Muscle of back (tissue), 11 donors: Measurements from ENCODE around the gene SRI. TPM values are rescaled to one million over a fixed set of nuclear protein-coding genes. Genes with fewer than 3 reads are reported as not detected.
"Not testable (repeated sequence)": the region's sequence is repeated elsewhere in the genome, so short reads cannot be mapped to it uniquely, and the experiment has no call there.

Experiments
- DNase-seq, 3 donors: peaks; one replicate each; pipeline versions ENCODE4 v3.0.0 to v3.0.0-alpha.2; 2013
- polyA plus RNA-seq, 10 donors: library from polyadenylated mRNA; unstranded; fragments of 120-200 nt; gene quantifications; one replicate each; pipeline ENCODE4 v1.2.1, GENCODE V29; 2013; ENCODE audit not compliant: insufficient read length in 10 of 10

Gene SRI
- polyA plus RNA-seq, 10 donors = 79.6 to 107 (median 88.4) TPM

DNA sequence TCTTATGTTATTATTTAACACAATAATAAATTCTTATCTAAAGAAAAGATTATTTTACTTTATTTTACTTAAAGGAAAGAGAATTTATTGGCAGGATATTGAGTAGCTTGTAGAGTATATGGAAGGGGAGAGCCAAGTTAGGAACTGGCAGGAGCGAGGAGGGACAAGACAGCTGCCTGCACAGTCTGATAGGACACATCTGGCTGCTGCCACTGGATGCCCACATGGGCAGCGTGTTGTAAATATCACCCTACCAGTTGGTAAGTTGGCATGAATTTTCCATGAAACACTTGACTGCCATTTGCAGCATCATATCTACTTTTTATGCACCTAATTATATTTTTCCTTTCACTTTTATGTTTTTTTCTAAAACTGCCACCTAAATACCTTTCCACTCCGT, 19.6 kb downstream of the SRI start:
- peak in 2 of 3 donors; percentile 23 to 24 for DNase-seq

DNA sequence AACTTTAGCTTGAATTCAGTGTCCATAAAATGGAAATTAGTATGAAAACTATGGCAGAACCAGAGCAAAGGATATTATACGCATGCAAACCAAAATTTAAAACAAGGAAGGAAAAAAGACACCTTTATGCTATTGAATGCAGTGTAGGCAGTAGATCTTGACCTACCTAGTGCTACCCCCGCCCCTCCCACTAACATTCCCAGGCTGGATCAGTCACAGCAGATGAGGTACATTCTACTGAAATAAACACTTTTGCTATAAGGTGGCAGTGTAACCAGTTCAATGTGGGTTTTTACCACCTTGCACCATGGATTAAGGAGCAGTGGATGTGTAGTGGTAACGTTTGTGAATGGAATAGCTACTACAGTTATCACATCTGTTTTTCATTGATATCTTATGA, 27.9 kb downstream of the SRI start:
- no peak for DNase-seq

DNA sequence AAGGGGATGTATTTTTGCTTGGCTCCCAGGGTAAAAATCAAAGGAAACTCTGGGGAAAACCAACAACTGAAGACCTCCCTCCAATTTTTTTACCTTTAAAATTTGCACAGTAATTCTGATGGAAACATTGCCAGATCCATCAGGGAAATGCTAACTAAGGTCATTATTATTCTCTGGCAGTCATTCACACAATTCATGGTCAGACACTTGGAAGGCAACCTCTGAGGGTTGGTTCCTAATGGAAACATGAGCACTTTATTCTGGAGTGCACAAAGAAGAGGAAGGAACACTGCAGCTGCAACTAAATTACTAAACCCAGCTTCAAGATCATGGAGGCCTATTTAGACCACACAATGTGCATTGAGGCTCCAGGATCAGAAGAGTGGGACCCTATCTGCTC, 34.2 kb downstream of the SRI start:
- no peak for DNase-seq

DNA sequence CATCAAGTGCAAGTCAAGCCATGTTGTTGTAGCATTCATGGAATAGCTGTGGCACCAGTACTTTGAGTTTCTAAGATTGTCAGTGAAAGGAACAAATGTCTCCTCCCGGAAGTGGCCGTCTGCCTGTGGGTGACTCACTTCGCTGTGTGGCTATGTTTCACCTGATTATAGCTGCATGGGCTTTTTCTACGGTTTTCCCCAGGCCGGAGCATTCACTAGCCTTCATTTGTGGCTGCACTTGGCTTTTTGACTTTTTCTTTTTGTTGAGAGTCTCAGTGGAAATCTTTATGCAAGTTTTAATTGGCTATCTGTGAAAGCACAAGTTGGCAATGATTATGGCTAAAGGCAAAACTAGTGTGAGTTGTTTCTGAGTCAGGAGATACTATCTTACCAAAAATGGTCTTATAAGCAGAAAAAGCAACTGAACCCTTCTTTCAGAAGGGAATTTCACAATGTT, 35.0 kb downstream of the SRI start:
- no peak for DNase-seq

DNA sequence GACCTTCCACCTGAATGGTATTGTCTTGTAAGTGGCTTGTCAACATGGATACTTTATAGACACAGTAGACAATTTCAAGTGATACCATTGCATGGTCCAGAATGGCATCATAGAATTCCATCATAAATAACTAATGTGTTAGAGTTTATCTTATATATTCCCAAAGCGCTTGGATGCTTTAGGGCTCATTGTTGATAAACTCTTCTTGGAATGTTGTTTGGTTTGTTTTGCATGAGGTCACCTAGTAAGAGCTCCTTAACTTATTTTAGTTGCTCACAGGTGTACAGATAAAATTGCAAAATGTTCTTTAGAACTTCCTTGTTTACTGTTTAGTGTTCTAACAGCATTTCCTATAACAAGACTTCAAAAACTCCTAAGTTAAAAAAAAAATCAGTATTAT, 36.8 kb downstream of the SRI start:
- no peak for DNase-seq

DNA sequence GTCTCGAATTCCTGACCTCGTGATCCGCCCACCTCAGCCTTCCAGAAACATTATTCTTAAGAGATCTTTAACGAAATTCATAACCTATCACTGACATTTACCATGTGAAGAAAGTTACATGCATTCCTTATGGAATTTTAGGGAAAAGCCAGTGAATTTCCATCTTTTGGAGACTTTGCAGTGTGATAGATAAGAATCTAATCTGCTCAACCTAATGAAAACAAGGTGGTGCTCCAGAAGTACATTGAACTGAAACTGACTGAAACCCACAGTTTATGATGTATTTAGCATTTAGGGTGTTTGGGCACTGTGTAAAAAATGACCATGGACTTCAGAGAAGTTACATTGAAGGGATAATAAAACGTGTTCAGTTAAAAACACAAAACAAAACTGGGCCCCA, 43.6 kb downstream of the SRI start:
- DNase-seq = no peak

GRCh38 chr7:88172842-88173241, 47.0 kb downstream of the SRI start:
- no peak for DNase-seq

DNA sequence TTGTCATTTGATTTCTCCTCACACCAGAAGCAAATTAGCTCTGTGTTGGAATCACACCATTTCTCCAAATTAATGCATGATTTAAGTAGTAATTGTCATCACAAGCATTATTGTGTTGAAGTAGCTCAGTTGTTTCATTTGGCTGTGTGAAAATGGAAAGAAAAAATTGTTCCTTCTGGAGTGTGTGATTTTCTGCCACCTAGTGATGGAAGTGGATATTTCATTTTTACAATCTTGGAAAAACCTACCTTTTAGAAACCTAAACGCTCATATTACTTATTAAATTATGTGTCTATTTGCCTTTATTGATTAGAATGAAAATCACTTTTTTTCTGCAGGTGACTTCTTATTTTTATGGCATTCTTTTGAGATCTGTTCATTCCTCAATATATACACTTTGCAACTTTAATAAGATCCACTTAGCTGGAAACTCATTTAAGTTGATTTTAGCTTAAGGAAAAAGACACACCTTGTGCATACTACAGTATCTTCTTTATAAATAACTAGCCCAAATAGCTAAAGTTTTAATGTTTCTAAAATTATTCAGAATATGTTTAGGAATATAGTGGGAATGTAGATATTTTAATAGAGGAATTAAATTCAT, 50.0 kb downstream of the SRI start:
- DNase-seq = peak; percentile 23 to 67 (median 38)

DNA sequence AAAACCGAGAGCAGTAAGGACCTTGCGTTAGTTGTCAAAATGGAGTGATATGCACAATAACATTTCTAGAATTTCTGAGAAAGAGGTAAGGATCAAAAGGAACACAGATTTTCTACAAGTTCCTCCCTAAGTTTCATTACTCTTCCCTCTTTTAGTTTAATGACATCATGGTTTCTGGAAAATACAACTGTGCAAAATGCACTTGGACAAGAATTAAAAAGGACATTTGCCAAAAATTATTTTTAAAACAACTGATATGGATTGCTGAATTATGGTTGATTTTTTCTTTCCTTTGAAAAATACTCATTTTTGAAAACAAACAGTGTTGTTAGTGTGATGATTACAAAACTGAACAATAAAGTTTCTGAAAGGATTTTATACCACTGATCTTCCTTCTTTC, 52.1 kb downstream of the SRI start:
- peak in 2 of 3 donors; percentile 17 to 41 for DNase-seq

- DNase-seq = no peak
These were observed 52.6 kb downstream of the SRI start for GRCh38 chr7:88167223-88167622.

GRCh38 chr7:88165697-88166096, 54.1 kb downstream of the SRI start:
- no peak for DNase-seq

DNA sequence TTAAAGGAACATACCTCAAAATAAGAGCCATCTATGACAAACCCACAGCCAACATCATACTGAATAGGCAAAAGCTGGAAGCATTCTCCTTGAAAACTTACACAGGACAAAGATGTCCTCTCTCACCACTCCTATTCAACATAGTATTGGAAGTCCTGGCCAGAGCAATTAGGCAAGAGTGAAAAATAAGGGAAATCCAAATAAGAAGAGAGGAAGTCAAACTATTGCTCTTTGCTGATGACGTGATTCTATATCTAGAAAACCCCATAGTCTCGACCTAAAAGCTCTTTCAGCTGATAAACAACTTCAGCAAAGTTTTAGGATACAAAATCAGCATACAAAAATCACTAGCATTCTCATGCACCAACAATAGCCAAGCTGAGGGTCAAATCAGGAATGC, 60.1 kb downstream of the SRI start:
- DNase-seq = not testable (repeated sequence)

- DNase-seq = peak in 1 of 3 donors; percentile 51
These were observed 63.5 kb downstream of the SRI start for GRCh38 chr7:88156356-88156755.

- no peak for DNase-seq
These were observed 64.1 kb downstream of the SRI start for GRCh38 chr7:88155756-88156155.

Other genes with a start within 250 kb of the SRI start
- 1 to 10 TPM; 2.3 to 6.5 (median 5.4) TPM for gene STEAP4, start 86.9 kb upstream of the SRI start, polyA plus RNA-seq